HUDEP-2 (cell line): ENCODE data around the gene BLM.
"Not testable (repeated sequence)": the region's sequence is repeated elsewhere in the genome, so short reads cannot be mapped to it uniquely, and the experiment has no call there.

Experiments used
- DNase-seq, 76 experiments: peaks; one replicate each; lab custom pipeline; 2025; ENCODE audit not compliant: unreplicated experiment in 76 of 76; lab: John Stamatoyannopoulos, UW

BLM gene

GRCh38 chr15:90729261-90729660 is 12.1 kb downstream of the BLM start:
- no peak for DNase-seq

DNA sequence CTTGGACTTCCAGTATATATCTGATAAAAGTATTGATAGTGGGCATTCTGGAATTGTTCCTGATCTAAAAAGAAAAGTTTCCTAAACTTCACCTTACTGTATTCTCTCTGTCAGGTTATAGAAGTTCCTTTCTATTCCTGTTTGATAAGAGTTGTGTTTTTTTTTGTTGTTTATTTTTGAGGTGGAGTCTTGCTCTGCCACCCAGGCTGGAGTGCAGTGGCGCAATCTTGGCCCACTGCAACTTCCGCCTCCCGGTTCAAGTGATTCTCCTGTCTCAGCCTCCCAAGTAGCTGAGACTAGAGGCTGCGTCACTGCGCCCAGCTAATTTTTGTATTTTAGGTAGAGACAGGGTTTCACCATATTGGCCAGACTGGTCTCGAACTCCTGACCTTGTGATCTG is 13.1 kb downstream of the BLM start:
- DNase-seq = no peak

DNA sequence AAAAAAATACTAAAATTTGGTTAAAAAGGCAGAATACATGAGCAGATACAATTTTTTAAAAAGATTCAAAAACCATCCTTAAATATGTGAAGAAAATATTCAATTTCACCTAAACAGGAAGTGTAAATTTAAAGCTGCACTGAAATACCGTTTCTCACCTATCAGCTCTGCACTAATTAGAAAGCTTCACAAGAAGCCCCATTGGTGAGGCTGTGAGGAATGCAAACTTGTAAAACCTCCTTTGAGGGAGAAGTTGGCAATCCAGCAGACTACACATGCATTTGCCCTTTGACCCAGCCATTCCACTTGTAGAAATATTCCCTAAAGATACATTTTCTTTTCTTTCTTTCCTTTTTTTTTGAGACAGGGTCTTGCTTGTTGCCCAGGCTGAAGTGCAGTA is 18.8 kb downstream of the BLM start:
- no peak for DNase-seq

DNA sequence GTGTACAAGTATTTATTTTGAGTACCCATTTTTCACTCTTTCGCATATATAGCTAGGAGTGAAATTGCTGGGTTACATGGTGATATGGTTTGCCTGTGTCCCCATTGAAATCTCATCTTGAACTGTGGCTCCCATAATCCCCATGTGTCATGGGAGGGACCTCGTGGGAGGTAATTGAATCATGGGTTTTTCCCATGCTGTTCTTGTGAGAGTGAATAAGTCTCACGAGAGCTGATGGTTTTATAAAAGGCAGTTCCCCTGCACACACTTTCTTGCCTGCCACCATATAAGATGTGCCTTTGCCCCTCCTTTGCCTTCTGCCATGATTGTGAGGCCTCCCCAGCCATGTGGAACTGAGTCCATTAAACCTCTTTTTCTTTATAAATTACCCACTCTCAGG is 23.4 kb downstream of the BLM start:
- not testable (repeated sequence) for DNase-seq

DNA sequence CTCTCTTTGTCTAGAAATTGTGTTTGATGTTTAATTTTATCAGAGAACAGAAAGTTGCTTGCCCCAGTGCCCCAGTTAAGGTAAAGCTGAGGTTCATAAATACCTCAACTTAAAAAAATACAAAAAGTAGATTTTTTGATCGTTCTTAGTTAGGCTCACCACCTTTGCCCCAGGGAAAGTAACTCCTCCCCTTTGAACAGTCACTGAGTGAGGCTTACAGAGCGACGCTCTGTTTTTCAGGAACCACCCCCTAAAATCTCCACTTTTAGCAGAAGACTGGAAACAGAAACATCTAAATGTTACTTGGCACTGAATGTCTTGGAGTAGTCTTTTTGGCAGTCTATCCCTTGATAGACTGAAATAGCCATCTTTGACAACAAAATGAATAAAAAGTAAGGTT is 24.9 kb downstream of the BLM start:
- DNase-seq = no peak

- DNase-seq = no peak
These were observed 26.3 kb downstream of the BLM start for GRCh38 chr15:90743407-90743806.

DNA sequence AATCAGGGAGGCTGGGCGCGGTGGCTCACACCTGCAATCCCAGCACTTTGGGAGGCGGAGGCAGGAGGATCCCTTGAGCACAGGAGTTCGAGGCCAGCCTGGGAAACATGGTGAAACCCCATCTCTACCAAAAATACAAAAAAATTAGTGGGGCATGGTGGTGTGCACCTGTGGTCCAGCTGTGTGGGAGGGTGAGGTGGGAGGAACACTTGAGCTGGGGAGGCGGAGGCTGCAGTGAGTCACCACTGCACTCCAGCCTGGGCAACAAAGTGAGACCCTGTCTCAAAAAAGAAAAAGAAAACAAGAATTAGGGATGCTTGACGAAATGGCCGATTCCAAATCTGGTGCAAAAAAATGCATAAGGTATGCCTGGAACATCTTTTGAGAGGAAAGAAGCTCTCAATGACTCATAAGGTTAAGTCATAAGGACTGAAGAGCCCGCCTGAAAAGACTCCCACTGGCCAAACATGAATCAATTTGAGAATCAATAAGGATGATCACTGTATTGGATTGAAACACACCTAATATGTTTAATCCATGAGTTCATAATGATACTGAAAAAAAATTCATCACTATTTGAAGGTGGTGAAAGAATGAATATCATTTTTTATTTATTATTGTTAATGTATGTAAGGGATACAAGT is 27.7 kb downstream of the BLM start:
- DNase-seq = no peak

- no peak for DNase-seq
These were observed 32.6 kb downstream of the BLM start for GRCh38 chr15:90749754-90750153.

- no peak for DNase-seq
These were observed 33.0 kb downstream of the BLM start for GRCh38 chr15:90750186-90750585.

- no peak for DNase-seq
These were observed 34.2 kb downstream of the BLM start for GRCh38 chr15:90751300-90751825.

DNA sequence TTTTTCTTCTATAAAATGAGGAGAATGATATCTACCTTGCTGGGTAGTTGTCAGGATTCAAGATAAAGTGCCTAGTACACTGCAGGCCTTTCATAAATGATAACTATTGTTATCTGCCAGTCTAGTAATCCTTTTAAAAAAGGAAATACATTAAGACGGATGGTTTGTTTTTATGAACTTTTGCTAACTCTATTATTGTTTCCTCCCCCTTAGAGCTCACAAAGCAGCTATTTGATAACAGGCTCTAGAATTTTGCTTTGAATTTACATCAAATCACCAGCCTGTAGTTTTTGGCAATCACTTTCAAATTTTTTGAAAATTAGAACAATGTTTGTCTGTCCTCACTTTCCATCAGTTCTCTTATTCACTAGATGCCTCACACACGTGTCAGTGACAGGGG is 39.8 kb downstream of the BLM start:
- no peak for DNase-seq

- no peak for DNase-seq
These were observed 40.3 kb downstream of the BLM start for GRCh38 chr15:90757461-90757860.

- DNase-seq = no peak
These were observed 43.6 kb downstream of the BLM start for GRCh38 chr15:90760661-90761232.

GRCh38 chr15:90761629-90762028 is 44.5 kb downstream of the BLM start:
- DNase-seq = no peak

GRCh38 chr15:90762109-90762508 is 45.0 kb downstream of the BLM start:
- no peak for DNase-seq

GRCh38 chr15:90763366-90764099 is 46.4 kb downstream of the BLM start:
- no peak for DNase-seq

DNA sequence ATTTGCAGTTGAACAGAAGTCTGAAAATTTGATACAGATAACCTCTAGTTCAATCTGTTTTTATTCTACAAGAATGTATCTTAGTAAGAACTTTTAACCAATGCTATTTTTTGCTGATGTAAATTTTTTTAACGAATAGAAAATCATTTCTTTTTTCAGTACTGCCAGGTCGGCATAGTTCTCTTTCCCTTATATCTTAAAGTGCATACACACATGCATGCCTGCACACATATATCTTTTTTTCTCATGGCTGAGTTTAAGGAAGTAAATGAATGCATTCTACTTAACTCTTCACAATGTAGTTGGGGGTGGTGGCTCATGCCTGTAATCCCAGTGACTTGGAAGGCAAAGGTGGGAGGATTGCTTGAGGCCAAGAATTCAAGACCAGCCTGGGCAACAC is 48.4 kb downstream of the BLM start:
- DNase-seq = no peak

GRCh38 chr15:90765966-90766365 is 48.8 kb downstream of the BLM start:
- no peak for DNase-seq

GRCh38 chr15:90769375-90769774 is 52.2 kb downstream of the BLM start:
- DNase-seq = no peak

GRCh38 chr15:90773485-90773884 is 56.3 kb downstream of the BLM start:
- DNase-seq = no peak

GRCh38 chr15:90774731-90775514 is 57.8 kb downstream of the BLM start:
- no peak for DNase-seq
